HEK293 (cell line): ENCODE measurements around the gene POLR2L.
A peak's percentile ranks its signal among the peaks of the same experiment; 100 is the strongest.

Experiments
- CTCF ChIA-PET: fragments of 350-600 bp; formaldehyde crosslinking; extraction: SDS; loops from one replicate; lab custom pipeline; 2021; ENCODE audit warnings: antibody characterized with exemption; lab: Yijun Ruan, JAX
- POLR2A ChIA-PET: fragments of 300-600 bp; formaldehyde crosslinking; extraction: SDS; loops from one replicate; lab custom pipeline; 2020; ENCODE audit warnings: antibody characterized with exemption, inconsistent platforms; lab: Yijun Ruan, JAX
- H3K27ac ChIP-seq: fragments of 200-500 bp; sonication (Bioruptor generic); 2 replicates; pipeline ENCODE4 v1.5.1; 2014; ENCODE audit warnings: low read depth, low read length, control low read depth, inconsistent platforms; ENCODE audit errors: extremely low read depth
- H3K36me3 ChIP-seq, 2 experiments: fragments of 200-500 bp in 1 of 2; sonication (Bioruptor generic) in 1 of 2; 1 replicate in 1 of 2; 2 replicates in 1 of 2; pipeline ENCODE4 v1.5.1; 2014 to 2017; ENCODE audit warnings: inconsistent platforms in 2 of 2, low read length in 2 of 2; ENCODE audit not compliant: control insufficient read depth in 2 of 2, insufficient read depth in 1 of 2
- H3K4me1 ChIP-seq: fragments of 200-500 bp; sonication (Bioruptor generic); 2 replicates; pipeline ENCODE4 v1.5.1; 2014; ENCODE audit warnings: mild to moderate bottlenecking, low read length, inconsistent platforms; ENCODE audit not compliant: control insufficient read depth, insufficient read depth
- H3K4me3 ChIP-seq: 2 replicates; pipeline ENCODE4 v1.5.1; 2011; ENCODE audit warnings: low read depth, mild to moderate bottlenecking, control low read depth, low read length, moderate library complexity
- H3K9me3 ChIP-seq: fragments of 200-500 bp; sonication (Bioruptor generic); 2 replicates; pipeline ENCODE4 v1.5.1; 2014; ENCODE audit warnings: low read depth, low read length, inconsistent platforms; ENCODE audit not compliant: control insufficient read depth, insufficient read depth
- GLIS1 ChIP-seq: fragments of 450-650 bp; formaldehyde crosslinking; IDR thresholded peaks from 2 replicates; pipeline ENCODE4 v1.5.1; 2016; ENCODE audit warnings: missing biosample characterization, missing genetic modification characterization
- GLIS2 ChIP-seq: fragments of 450-650 bp; formaldehyde crosslinking; IDR thresholded peaks from 2 replicates; pipeline ENCODE4 v1.5.1; 2016; ENCODE audit warnings: missing biosample characterization, missing genetic modification characterization
- KLF8 ChIP-seq: fragments of 450-650 bp; formaldehyde crosslinking; IDR thresholded peaks from 2 replicates; pipeline ENCODE4 v1.5.1; 2016; ENCODE audit warnings: missing biosample characterization, missing genetic modification characterization
- MZF1 ChIP-seq: fragments of 450-650 bp; formaldehyde crosslinking; IDR thresholded peaks from 2 replicates; pipeline ENCODE4 v1.5.1; 2017; ENCODE audit warnings: missing biosample characterization, missing genetic modification characterization, borderline replicate concordance
- OVOL3 ChIP-seq: fragments of 450-650 bp; formaldehyde crosslinking; IDR thresholded peaks from 2 replicates; pipeline ENCODE4 v1.5.1; 2016; ENCODE audit warnings: missing biosample characterization, missing genetic modification characterization
- PRDM1 ChIP-seq: fragments of 450-650 bp; formaldehyde crosslinking; IDR thresholded peaks from 2 replicates; pipeline ENCODE4; 2016; ENCODE audit warnings: missing biosample characterization, missing genetic modification characterization
- SCRT1 ChIP-seq: fragments of 450-650 bp; formaldehyde crosslinking; IDR thresholded peaks from 2 replicates; pipeline ENCODE4 v1.5.1; 2016; ENCODE audit warnings: missing biosample characterization, missing genetic modification characterization, borderline replicate concordance
- YY2 ChIP-seq: fragments of 450-650 bp; formaldehyde crosslinking; IDR thresholded peaks from 2 replicates; pipeline ENCODE4 v1.5.1; 2016; ENCODE audit warnings: missing biosample characterization, missing genetic modification characterization
- ZBTB48 ChIP-seq: fragments of 450-650 bp; formaldehyde crosslinking; IDR thresholded peaks from 2 replicates; pipeline ENCODE4 v1.5.1; 2016; ENCODE audit warnings: missing biosample characterization, missing genetic modification characterization
- ZFP69B ChIP-seq: fragments of 450-650 bp; formaldehyde crosslinking; IDR thresholded peaks from 2 replicates; pipeline ENCODE4 v1.5.1; 2016; ENCODE audit warnings: missing biosample characterization, missing genetic modification characterization
- ZIC2 ChIP-seq: fragments of 450-650 bp; formaldehyde crosslinking; IDR thresholded peaks from 2 replicates; pipeline ENCODE4 v1.5.1; 2016; ENCODE audit warnings: missing biosample characterization, missing genetic modification characterization
- ZNF140 ChIP-seq: fragments of 450-650 bp; formaldehyde crosslinking; IDR thresholded peaks from 2 replicates; pipeline ENCODE4 v1.5.1; 2016; ENCODE audit warnings: missing biosample characterization, missing genetic modification characterization
- ZNF146 ChIP-seq: fragments of 450-650 bp; formaldehyde crosslinking; IDR thresholded peaks from 2 replicates; pipeline ENCODE4 v1.5.1; 2016; ENCODE audit warnings: missing biosample characterization, missing genetic modification characterization
- ZNF214 ChIP-seq: fragments of 450-650 bp; formaldehyde crosslinking; IDR thresholded peaks from 2 replicates; pipeline ENCODE4 v1.5.1; 2017; ENCODE audit warnings: missing biosample characterization, mild to moderate bottlenecking, missing genetic modification characterization, borderline replicate concordance
- ZNF391 ChIP-seq: fragments of 450-650 bp; formaldehyde crosslinking; IDR thresholded peaks from 2 replicates; pipeline ENCODE4 v1.5.1; 2016; ENCODE audit warnings: low read depth, missing biosample characterization, missing genetic modification characterization, borderline replicate concordance
- ZNF423 ChIP-seq: fragments of 450-650 bp; formaldehyde crosslinking; IDR thresholded peaks from 2 replicates; pipeline ENCODE4 v1.5.1; 2016; ENCODE audit warnings: missing biosample characterization, missing genetic modification characterization
- ZNF544 ChIP-seq: fragments of 450-650 bp; formaldehyde crosslinking; IDR thresholded peaks from 2 replicates; pipeline ENCODE4 v1.5.0; 2017; ENCODE audit warnings: missing biosample characterization, missing genetic modification characterization
- ZNF558 ChIP-seq: fragments of 450-650 bp; formaldehyde crosslinking; IDR thresholded peaks from 2 replicates; pipeline ENCODE4 v1.5.1; 2016; ENCODE audit warnings: missing biosample characterization, missing genetic modification characterization
- ZNF560 ChIP-seq: fragments of 450-650 bp; formaldehyde crosslinking; IDR thresholded peaks from 2 replicates; pipeline ENCODE4 v1.5.1; 2017; ENCODE audit warnings: missing biosample characterization, missing genetic modification characterization, borderline replicate concordance
- ZNF626 ChIP-seq: fragments of 450-650 bp; sonication (Bioruptor Pico); formaldehyde crosslinking; IDR thresholded peaks from 2 replicates; pipeline ENCODE4 v1.5.1; 2018; ENCODE audit warnings: missing biosample characterization, missing genetic modification characterization, inconsistent platforms
- ZNF837 ChIP-seq: fragments of 450-650 bp; formaldehyde crosslinking; IDR thresholded peaks from 2 replicates; pipeline ENCODE4 v1.5.1; 2016; ENCODE audit warnings: missing biosample characterization, missing genetic modification characterization
- ZNF843 ChIP-seq: fragments of 450-650 bp; formaldehyde crosslinking; IDR thresholded peaks from 2 replicates; pipeline ENCODE4 v1.5.1; 2016; ENCODE audit warnings: missing biosample characterization, missing genetic modification characterization
- TF ChIP-seq, protein P1 (sequence below): fragments of 450-650 bp; formaldehyde crosslinking; conservative IDR thresholded peaks from 2 replicates; pipeline ENCODE4 v1.5.1; 2016; ENCODE audit warnings: low read depth, missing biosample characterization, missing genetic modification characterization
- TF ChIP-seq, protein P2 (sequence below): fragments of 450-650 bp; formaldehyde crosslinking; IDR thresholded peaks from 2 replicates; pipeline ENCODE4 v1.5.1; 2017; ENCODE audit warnings: missing biosample characterization, missing genetic modification characterization

Gene POLR2L

DNA sequence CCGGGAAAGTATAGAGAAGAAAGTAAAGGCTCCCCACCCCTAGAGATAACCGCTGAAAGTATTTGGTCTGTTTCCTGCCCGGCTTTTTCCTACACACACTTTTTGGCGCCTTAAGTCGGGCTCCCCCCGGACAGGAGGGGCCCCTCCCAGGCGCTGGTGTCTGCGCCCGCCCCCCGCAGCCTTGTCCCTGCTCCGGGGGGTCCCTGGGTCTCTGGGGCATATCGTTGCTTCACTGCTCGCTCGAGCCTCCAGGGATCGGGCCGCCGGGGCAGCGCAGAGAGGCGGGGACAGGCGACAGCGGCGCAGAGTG is 15.5 kb downstream of the POLR2L start:
- peak overlapping the region; percentile 28 for H3K4me3 ChIP-seq
- CTCF ChIA-PET = interaction anchor here (1.0 kb wide), 1 partner anchor 9 kb away, joined by 4 read pairs; no protein-coding TSS in a partner anchor

DNA sequence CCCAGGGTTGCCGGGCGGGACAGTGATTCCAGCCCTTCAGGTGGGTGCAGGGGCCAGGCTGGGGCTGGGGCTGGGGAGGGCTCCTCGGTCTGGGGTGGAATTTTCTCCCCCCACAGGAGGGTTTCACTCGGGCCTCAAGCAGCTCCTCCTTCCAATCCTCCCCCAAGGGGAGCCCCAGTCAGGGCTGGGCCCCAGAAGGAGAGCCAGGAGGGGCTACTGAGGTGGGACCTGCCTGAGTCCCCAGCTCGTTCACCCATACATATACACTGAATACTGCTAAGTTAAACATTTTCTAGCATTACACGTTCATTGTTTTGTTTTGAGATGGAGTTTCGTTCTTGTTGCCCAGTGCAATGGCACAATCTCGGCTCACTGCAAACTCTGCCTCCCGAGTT is 16.1 kb downstream of the POLR2L start:
- POLR2A ChIA-PET = interaction anchor here (0.6 to 1.0 kb wide), 3 partner anchors 9 to 17 kb away, joined by 3 to 6 read pairs (median 4); partner anchors contain the start of gene TSPAN4
- H3K9me3 ChIP-seq = no peaks in the 10 kb centered on the region
- H3K36me3 ChIP-seq = peaks cover 0 to 44% of the 10 kb centered on the region in 2 experiments; a peak in 2 of 3 replicates
- no peak overlapping the region for H3K27ac ChIP-seq
- TF ChIP-seq MZF1 (tag by site-specific recombination) = no peak
- TF ChIP-seq ZNF140 = no peak
- no peak for TF ChIP-seq ZNF146 (tag by site-specific recombination)
- no peak for TF ChIP-seq YY2 (tag by site-specific recombination)
- TF ChIP-seq KLF8 (tag by site-specific recombination) = no peak
- TF ChIP-seq, protein P1, sequence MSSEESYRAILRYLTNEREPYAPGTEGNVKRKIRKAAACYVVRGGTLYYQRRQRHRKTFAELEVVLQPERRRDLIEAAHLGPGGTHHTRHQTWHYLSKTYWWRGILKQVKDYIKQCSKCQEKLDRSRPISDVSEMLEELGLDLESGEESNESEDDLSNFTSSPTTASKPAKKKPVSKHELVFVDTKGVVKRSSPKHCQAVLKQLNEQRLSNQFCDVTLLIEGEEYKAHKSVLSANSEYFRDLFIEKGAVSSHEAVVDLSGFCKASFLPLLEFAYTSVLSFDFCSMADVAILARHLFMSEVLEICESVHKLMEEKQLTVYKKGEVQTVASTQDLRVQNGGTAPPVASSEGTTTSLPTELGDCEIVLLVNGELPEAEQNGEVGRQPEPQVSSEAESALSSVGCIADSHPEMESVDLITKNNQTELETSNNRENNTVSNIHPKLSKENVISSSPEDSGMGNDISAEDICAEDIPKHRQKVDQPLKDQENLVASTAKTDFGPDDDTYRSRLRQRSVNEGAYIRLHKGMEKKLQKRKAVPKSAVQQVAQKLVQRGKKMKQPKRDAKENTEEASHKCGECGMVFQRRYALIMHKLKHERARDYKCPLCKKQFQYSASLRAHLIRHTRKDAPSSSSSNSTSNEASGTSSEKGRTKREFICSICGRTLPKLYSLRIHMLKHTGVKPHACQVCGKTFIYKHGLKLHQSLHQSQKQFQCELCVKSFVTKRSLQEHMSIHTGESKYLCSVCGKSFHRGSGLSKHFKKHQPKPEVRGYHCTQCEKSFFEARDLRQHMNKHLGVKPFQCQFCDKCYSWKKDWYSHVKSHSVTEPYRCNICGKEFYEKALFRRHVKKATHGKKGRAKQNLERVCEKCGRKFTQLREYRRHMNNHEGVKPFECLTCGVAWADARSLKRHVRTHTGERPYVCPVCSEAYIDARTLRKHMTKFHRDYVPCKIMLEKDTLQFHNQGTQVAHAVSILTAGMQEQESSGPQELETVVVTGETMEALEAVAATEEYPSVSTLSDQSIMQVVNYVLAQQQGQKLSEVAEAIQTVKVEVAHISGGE = no peak
- no peak for TF ChIP-seq ZNF626
- no peak for TF ChIP-seq ZNF544 (tag by site-specific recombination)
- TF ChIP-seq ZNF843 (tag by site-specific recombination) = no peak
- TF ChIP-seq ZNF391 (tag by site-specific recombination) = no peak
- TF ChIP-seq ZFP69B (tag by site-specific recombination) = no peak
- TF ChIP-seq OVOL3 (tag by site-specific recombination) = no peak
- no peak for TF ChIP-seq SCRT1 (tag by site-specific recombination)
- no peak for TF ChIP-seq ZNF837 (tag by site-specific recombination)
- CTCF ChIA-PET = no interaction called here
- no peak overlapping the region for H3K4me3 ChIP-seq
- H3K4me1 ChIP-seq = no peaks in the 10 kb centered on the region

More for the DNA sequence above, 15.5 kb downstream of the POLR2L start:
- peak; percentile 55; the same call in 1 of the 2 replicates for TF ChIP-seq GLIS2
- TF ChIP-seq, protein P2, sequence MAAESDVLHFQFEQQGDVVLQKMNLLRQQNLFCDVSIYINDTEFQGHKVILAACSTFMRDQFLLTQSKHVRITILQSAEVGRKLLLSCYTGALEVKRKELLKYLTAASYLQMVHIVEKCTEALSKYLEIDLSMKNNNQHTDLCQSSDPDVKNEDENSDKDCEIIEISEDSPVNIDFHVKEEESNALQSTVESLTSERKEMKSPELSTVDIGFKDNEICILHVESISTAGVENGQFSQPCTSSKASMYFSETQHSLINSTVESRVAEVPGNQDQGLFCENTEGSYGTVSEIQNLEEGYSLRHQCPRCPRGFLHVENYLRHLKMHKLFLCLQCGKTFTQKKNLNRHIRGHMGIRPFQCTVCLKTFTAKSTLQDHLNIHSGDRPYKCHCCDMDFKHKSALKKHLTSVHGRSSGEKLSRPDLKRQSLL (tag by site-specific recombination) = no peak
- peak; percentile 70 for TF ChIP-seq ZIC2 (tag by site-specific recombination)
- TF ChIP-seq PRDM1 = 0 out of 2 replicates have a peak, but pooled peaks have one; percentile 35
- no peak for TF ChIP-seq ZNF558 (tag by site-specific recombination)
- TF ChIP-seq ZNF560 = no peak
- TF ChIP-seq ZNF423 (tag by site-specific recombination) = 0 out of 2 replicates have a peak, but pooled peaks have one; percentile 41
- TF ChIP-seq GLIS1 (tag by site-specific recombination) = peak; percentile 90
- TF ChIP-seq OVOL3 (tag by site-specific recombination) = no peak
- peak; percentile 65; the same call in 1 of the 2 replicates for TF ChIP-seq ZBTB48 (tag by site-specific recombination)
- TF ChIP-seq ZNF214 (tag by site-specific recombination) = no peak
- POLR2A ChIA-PET = interaction anchor here (8.8 kb wide), 1 partner anchor 15 kb away, joined by 70 read pairs; the partner anchor contains the start of genes POLR2L and TSPAN4
- Histone ChIP-seq H3K36me3 (peaks cover 0 to 38% of the 10 kb centered on the region in 2 experiments; a peak in 2 of 3 replicates), H3K9me3 (no peaks in the 10 kb centered on the region), H3K27ac (no peak overlapping the region), H3K4me1 (no peaks in the 10 kb centered on the region)
